Measurements from ENCODE around the gene HPCAL1.

Gene HPCAL1

GRCh38 chr2:10359246-10359645, 56.5 kb downstream of the HPCAL1 start:
- Histone ChIP-seq H3K79me2 (ENCODE audit: control insufficient read depth, insufficient read depth, low read length, poor library complexity) (no peaks in the 10 kb centered on the region), H3K79me1 (ENCODE audit: low read length) (no peaks in the 10 kb centered on the region)
- whole genome bisulfite sequencing (ENCODE audit: extremely low coverage, insufficient coverage, insufficient read length), result no CpG with 5 or more reads among the region's 8 CpGs

GRCh38 chr2:10359731-10360329, 57.1 kb downstream of the HPCAL1 start:
- Histone ChIP-seq H3K36me3 (ENCODE audit: control insufficient read depth in 1 of 2, insufficient read depth in 2 of 2, low read length in 2 of 2) (no peaks in the 10 kb centered on the region), H3K23ac (ENCODE audit: low read length) (no peak overlapping the region), H3K4me3 (ENCODE audit: low read depth, low read length) (no peak overlapping the region), H3K4ac (ENCODE audit: low read depth, low read length) (no peak overlapping the region), H4K91ac (ENCODE audit: low read depth, low read length) (no peak overlapping the region), H4K12ac (ENCODE audit: low read depth, low read length) (no peak overlapping the region), H2BK120ac (ENCODE audit: insufficient read depth, low read length, poor library complexity) (no peak overlapping the region), H3K4me1 (ENCODE audit: control insufficient read depth in 1 of 2, insufficient read depth in 2 of 2, low read length in 2 of 2) (peaks cover 18 to 32% of the 10 kb centered on the region in 2 experiments), H3K4me2 (ENCODE audit: low read length) (no peak overlapping the region), H3K18ac (ENCODE audit: low read length) (no peak overlapping the region), H4K8ac (ENCODE audit: low read depth, low read length) (no peak overlapping the region), H2BK5ac (ENCODE audit: low read depth, low read length, poor library complexity) (no peak overlapping the region), H3K27ac (ENCODE audit: low read depth, low read length) (no peak overlapping the region), H2AFZ (ENCODE audit: insufficient read depth, low read length, poor library complexity) (no peak overlapping the region), H3K27me3 (ENCODE audit: insufficient read depth, low read length) (no peaks in the 10 kb centered on the region), H3K79me2 (ENCODE audit: control insufficient read depth, insufficient read depth, low read length, poor library complexity) (no peaks in the 10 kb centered on the region), H2BK12ac (ENCODE audit: low read length) (no peak overlapping the region), H3K14ac (ENCODE audit: low read length) (no peak overlapping the region), H2AK5ac (ENCODE audit: low read length) (no peak overlapping the region), H3K9ac (ENCODE audit: low read length) (no peak overlapping the region), H3K79me1 (ENCODE audit: low read length) (no peaks in the 10 kb centered on the region), H3K9me3 (ENCODE audit: insufficient read depth, low read depth, low read length) (no peaks in the 10 kb centered on the region)
- no peak for DNase-seq
- no CpG with 5 or more reads among the region's 21 CpGs for WGBS (ENCODE audit: extremely low coverage, insufficient coverage, insufficient read length)

More at GRCh38 chr2:10359246-10359645, 56.5 kb downstream of the HPCAL1 start:
- no peak overlapping the region for H3K18ac ChIP-seq (ENCODE audit: low read length)
- H4K12ac ChIP-seq (ENCODE audit: low read depth, low read length), result no peak overlapping the region
- H3K4me3 ChIP-seq (ENCODE audit: low read depth, low read length), result no peak overlapping the region
- H3K9ac ChIP-seq (ENCODE audit: low read length), result no peak overlapping the region
- H4K91ac ChIP-seq (ENCODE audit: low read depth, low read length), result no peak overlapping the region
- H3K4me2 ChIP-seq (ENCODE audit: low read length), result no peak overlapping the region
- no peak overlapping the region for H2BK5ac ChIP-seq (ENCODE audit: low read depth, low read length, poor library complexity)
- H2BK120ac ChIP-seq (ENCODE audit: insufficient read depth, low read length, poor library complexity), result no peak overlapping the region
- H3K23ac ChIP-seq (ENCODE audit: low read length), result no peak overlapping the region
- H2AK5ac ChIP-seq (ENCODE audit: low read length), result no peak overlapping the region
- H3K4me1 ChIP-seq (ENCODE audit: control insufficient read depth in 1 of 2, insufficient read depth in 2 of 2, low read length in 2 of 2), result peaks cover 19 to 36% of the 10 kb centered on the region in 2 experiments
- H2BK12ac ChIP-seq (ENCODE audit: low read length), result no peak overlapping the region
- no peak overlapping the region for H3K27ac ChIP-seq (ENCODE audit: low read depth, low read length)
- DNase-seq, result no peak
- H3K36me3 ChIP-seq (ENCODE audit: control insufficient read depth in 1 of 2, insufficient read depth in 2 of 2, low read length in 2 of 2), result no peaks in the 10 kb centered on the region
- no peak overlapping the region for H3K14ac ChIP-seq (ENCODE audit: low read length)
- H3K4ac ChIP-seq (ENCODE audit: low read depth, low read length), result no peak overlapping the region
- H3K27me3 ChIP-seq (ENCODE audit: insufficient read depth, low read length), result no peaks in the 10 kb centered on the region
- H2AFZ ChIP-seq (ENCODE audit: insufficient read depth, low read length, poor library complexity), result no peak overlapping the region
- H4K8ac ChIP-seq (ENCODE audit: low read depth, low read length), result no peak overlapping the region
- H3K9me3 ChIP-seq (ENCODE audit: insufficient read depth, low read depth, low read length), result no peaks in the 10 kb centered on the region

GRCh38 chr2:10360460-10360849, 57.8 kb downstream of the HPCAL1 start:
- H2BK5ac ChIP-seq (ENCODE audit: low read depth, low read length, poor library complexity), result no peak overlapping the region
- H3K9ac ChIP-seq (ENCODE audit: low read length), result no peak overlapping the region
- no peak overlapping the region for H3K4me2 ChIP-seq (ENCODE audit: low read length)
- H3K4me3 ChIP-seq (ENCODE audit: low read depth, low read length), result no peak overlapping the region
- no peak overlapping the region for H2AFZ ChIP-seq (ENCODE audit: insufficient read depth, low read length, poor library complexity)
- H2BK12ac ChIP-seq (ENCODE audit: low read length), result no peak overlapping the region
- no peak overlapping the region for H2BK120ac ChIP-seq (ENCODE audit: insufficient read depth, low read length, poor library complexity)
- H3K27ac ChIP-seq (ENCODE audit: low read depth, low read length), result peak overlapping the region; percentile 8
- no peak overlapping the region for H3K4ac ChIP-seq (ENCODE audit: low read depth, low read length)
- no peak overlapping the region for H3K23ac ChIP-seq (ENCODE audit: low read length)
- H3K18ac ChIP-seq (ENCODE audit: low read length), result no peak overlapping the region
- H4K91ac ChIP-seq (ENCODE audit: low read depth, low read length), result no peak overlapping the region
- H3K27me3 ChIP-seq (ENCODE audit: insufficient read depth, low read length), result no peaks in the 10 kb centered on the region
- no CpG with 5 or more reads among the region's 8 CpGs for WGBS (ENCODE audit: extremely low coverage, insufficient coverage, insufficient read length)
- no peak overlapping the region for H4K8ac ChIP-seq (ENCODE audit: low read depth, low read length)
- H3K9me3 ChIP-seq (ENCODE audit: insufficient read depth, low read depth, low read length), result no peaks in the 10 kb centered on the region
- H2AK5ac ChIP-seq (ENCODE audit: low read length), result no peak overlapping the region
- H4K12ac ChIP-seq (ENCODE audit: low read depth, low read length), result no peak overlapping the region
- H3K79me2 ChIP-seq (ENCODE audit: control insufficient read depth, insufficient read depth, low read length, poor library complexity), result no peaks in the 10 kb centered on the region
- DNase-seq, result peak; percentile 93 to 95
- H3K79me1 ChIP-seq (ENCODE audit: low read length), result no peaks in the 10 kb centered on the region
- peaks cover 17 to 30% of the 10 kb centered on the region in 2 experiments for H3K4me1 ChIP-seq (ENCODE audit: control insufficient read depth in 1 of 2, insufficient read depth in 2 of 2, low read length in 2 of 2)
- no peak overlapping the region for H3K14ac ChIP-seq (ENCODE audit: low read length)
- no peaks in the 10 kb centered on the region for H3K36me3 ChIP-seq (ENCODE audit: control insufficient read depth in 1 of 2, insufficient read depth in 2 of 2, low read length in 2 of 2)

GRCh38 chr2:10360850-10361588, 58.3 kb downstream of the HPCAL1 start:
- no peak overlapping the region for H4K8ac ChIP-seq (ENCODE audit: low read depth, low read length)
- no peak overlapping the region for H2BK120ac ChIP-seq (ENCODE audit: insufficient read depth, low read length, poor library complexity)
- H3K79me1 ChIP-seq (ENCODE audit: low read length), result no peaks in the 10 kb centered on the region
- H3K36me3 ChIP-seq (ENCODE audit: control insufficient read depth in 1 of 2, insufficient read depth in 2 of 2, low read length in 2 of 2), result no peaks in the 10 kb centered on the region
- H4K12ac ChIP-seq (ENCODE audit: low read depth, low read length), result no peak overlapping the region
- H2BK5ac ChIP-seq (ENCODE audit: low read depth, low read length, poor library complexity), result no peak overlapping the region
- H3K4me3 ChIP-seq (ENCODE audit: low read depth, low read length), result no peak overlapping the region
- H2AK5ac ChIP-seq (ENCODE audit: low read length), result peak overlapping the region; percentile 2
- H3K9me3 ChIP-seq (ENCODE audit: insufficient read depth, low read depth, low read length), result peaks cover 4% of the 10 kb centered on the region
- WGBS (ENCODE audit: extremely low coverage, insufficient coverage, insufficient read length), result no CpG with 5 or more reads among the region's 16 CpGs
- no peak overlapping the region for H3K23ac ChIP-seq (ENCODE audit: low read length)
- DNase-seq, result peak; percentile 23 to 68
- H3K18ac ChIP-seq (ENCODE audit: low read length), result peak overlapping the region; percentile 8
- no peak overlapping the region for H2AFZ ChIP-seq (ENCODE audit: insufficient read depth, low read length, poor library complexity)
- peaks cover 14 to 26% of the 10 kb centered on the region in 2 experiments for H3K4me1 ChIP-seq (ENCODE audit: control insufficient read depth in 1 of 2, insufficient read depth in 2 of 2, low read length in 2 of 2)
- H3K4ac ChIP-seq (ENCODE audit: low read depth, low read length), result no peak overlapping the region
- no peak overlapping the region for H4K91ac ChIP-seq (ENCODE audit: low read depth, low read length)
- H2BK12ac ChIP-seq (ENCODE audit: low read length), result no peak overlapping the region
- no peaks in the 10 kb centered on the region for H3K79me2 ChIP-seq (ENCODE audit: control insufficient read depth, insufficient read depth, low read length, poor library complexity)
- no peaks in the 10 kb centered on the region for H3K27me3 ChIP-seq (ENCODE audit: insufficient read depth, low read length)
- peak overlapping the region; percentile 8 for H3K27ac ChIP-seq (ENCODE audit: low read depth, low read length)
- no peak overlapping the region for H3K14ac ChIP-seq (ENCODE audit: low read length)
- H3K9ac ChIP-seq (ENCODE audit: low read length), result no peak overlapping the region
- no peak overlapping the region for H3K4me2 ChIP-seq (ENCODE audit: low read length)
